ENCODE results near the gene MAPKAP1. TPM values are rescaled to one million over a fixed set of nuclear protein-coding genes. Genes with fewer than 3 reads are reported as not detected.

MAPKAP1 gene
- total RNA-seq, 2 donors from 2014 or later, result 83.7 to 91.8 TPM

- Histone ChIP-seq H3K27me3 (no peaks in the 10 kb centered on the region), H3K4me1 (no peaks in the 10 kb centered on the region), H3K9me3 (no peaks in the 10 kb centered on the region), H3K27ac (no peak overlapping the region), H3K36me3 (replicated peaks in 1 of 2; ENCODE audit: insufficient read depth in 1 of 2, low read depth in 2 of 2) (no peaks in the 10 kb centered on the region), H3K4me3 (no peak overlapping the region)
- TF ChIP-seq POLR2A (IDR thresholded peaks at IDR 0.05) (no peak), CTCF (IDR thresholded peaks at IDR 0.05) (no peak)
- ATAC-seq, result no peak
- DNase-seq, result no peak
- intact Hi-C loops (cut with DNase I), result no loop called here
- 87 to 92% methylated on average over 8 of the region's 8 CpGs for WGBS, 2 donors
Measured at GRCh38 chr9:125416517-125416916, 290.5 kb downstream of the MAPKAP1 start.

- no peak for ATAC-seq
- no peaks in the 10 kb centered on the region for H3K36me3 ChIP-seq (replicated peaks in 1 of 2; ENCODE audit: insufficient read depth in 1 of 2, low read depth in 2 of 2)
- H3K27ac ChIP-seq, result no peak overlapping the region
- no peak overlapping the region for H3K4me3 ChIP-seq
- 88% methylated on average over 21 to 23 of the region's 23 CpGs for WGBS, 2 donors
- DNase-seq, result no peak
- intact Hi-C loops (cut with DNase I), result no loop called here
- H3K9me3 ChIP-seq, result no peaks in the 10 kb centered on the region
- TF ChIP-seq POLR2A (IDR thresholded peaks at IDR 0.05), result no peak
- no peak for TF ChIP-seq CTCF (IDR thresholded peaks at IDR 0.05)
- no peaks in the 10 kb centered on the region for H3K27me3 ChIP-seq
- H3K4me1 ChIP-seq, result no peaks in the 10 kb centered on the region
Measured at GRCh38 chr9:125415583-125416460, 291.2 kb downstream of the MAPKAP1 start.

- WGBS, 2 donors, result 85 to 88% methylated on average over 8 of the region's 8 CpGs
- Histone ChIP-seq H3K9me3 (no peaks in the 10 kb centered on the region), H3K27me3 (peaks cover 0 to 5% of the 10 kb centered on the region in 2 donors), H3K27ac (no peak overlapping the region), H3K4me3 (no peak overlapping the region), H3K36me3 (replicated peaks in 1 of 2; ENCODE audit: insufficient read depth in 1 of 2, low read depth in 2 of 2) (no peaks in the 10 kb centered on the region), H3K4me1 (peaks cover 1% of the 10 kb centered on the region)
- intact Hi-C loops (cut with DNase I), result no loop called here
- TF ChIP-seq CTCF (IDR thresholded peaks at IDR 0.05), result no peak
- no peak for TF ChIP-seq POLR2A (IDR thresholded peaks at IDR 0.05)
- ATAC-seq (no peak), DNase-seq (no peak)
Measured at GRCh38 chr9:125413579-125413978, 293.4 kb downstream of the MAPKAP1 start.

- 65 to 77% methylated on average over 10 of the region's 10 CpGs for WGBS, 2 donors
- no peak for ATAC-seq
- no peak overlapping the region for H3K4me3 ChIP-seq
- no peaks in the 10 kb centered on the region for H3K9me3 ChIP-seq
- H3K36me3 ChIP-seq (replicated peaks in 1 of 2; ENCODE audit: insufficient read depth in 1 of 2, low read depth in 2 of 2), result no peaks in the 10 kb centered on the region
- no peak for TF ChIP-seq CTCF (IDR thresholded peaks at IDR 0.05)
- no peak for TF ChIP-seq POLR2A (IDR thresholded peaks at IDR 0.05)
- no peak for DNase-seq
- no peak overlapping the region for H3K27ac ChIP-seq
- peaks cover 0 to 8% of the 10 kb centered on the region in 2 donors for H3K27me3 ChIP-seq
- intact Hi-C loops (cut with DNase I), result no loop called here
- H3K4me1 ChIP-seq, result peaks cover 11% of the 10 kb centered on the region
Measured at GRCh38 chr9:125412166-125412565, 294.8 kb downstream of the MAPKAP1 start.
